Right atrium auricular region (tissue), 2 donors: ENCODE results near the gene TMEM235. TPM values are rescaled to one million over a fixed set of nuclear protein-coding genes. Genes with fewer than 3 reads are reported as not detected.

Experiments
- DNase-seq: peaks from one replicate; pipeline ENCODE4 v3.0.0-alpha.2; 2019; ENCODE audit warnings: low spot score
- H3K27ac ChIP-seq, 2 donors: fragments of 200-600 bp; sonication (generic); 1 replicate in 1 of 2; 2 replicates in 1 of 2; pipeline ENCODE4 v1.5.1; 2016 to 2019
- H3K27me3 ChIP-seq, 2 donors: fragments of 200-600 bp; sonication (generic); one replicate each; pipeline versions ENCODE4 v1.5.1 to v1.6.0; 2017 to 2019
- H3K36me3 ChIP-seq: fragments of 200-600 bp; sonication (generic); one replicate; pipeline ENCODE4 v1.5.1; 2016
- H3K4me1 ChIP-seq, 2 donors: fragments of 200-600 bp; sonication (generic); one replicate each; pipeline versions ENCODE4 v1.5.1 to v1.6.0; 2017 to 2019
- H3K4me3 ChIP-seq, 2 donors: fragments of 200-600 bp; sonication (generic); 1 replicate in 1 of 2; 2 replicates in 1 of 2; pipeline ENCODE4 v1.5.1; 2017 to 2019; ENCODE audit warnings: mild to moderate bottlenecking in 1 of 2, moderate library complexity in 1 of 2
- H3K9me3 ChIP-seq, 2 donors: fragments of 200-600 bp; sonication (generic); one replicate each; pipeline ENCODE4 v1.5.1; 2019
- CTCF ChIP-seq, 2 donors: fragments of 200-600 bp; sonication (generic); IDR thresholded peaks; one replicate each; pipeline ENCODE4 v1.5.1; 2019; ENCODE audit warnings: antibody characterized with exemption in 2 of 2
- total RNA-seq, 2 donors: library from RNA; depleted of rRNA; stranded (reverse); fragments of >200 nt; gene quantifications; one replicate each; pipeline ENCODE4 v1.1.0, GENCODE V29; 2016

Gene TMEM235
- total RNA-seq, 2 donors from 2014 or later = not detected

- Histone ChIP-seq H3K4me1 (no peaks in the 10 kb centered on the region), H3K4me3 (no peak overlapping the region), H3K27me3 (no peaks in the 10 kb centered on the region), H3K9me3 (no peaks in the 10 kb centered on the region), H3K36me3 (peaks cover 33% of the 10 kb centered on the region), H3K27ac (no peak overlapping the region)
- DNase-seq = no peak
- no peak for TF ChIP-seq CTCF (IDR thresholded peaks at IDR 0.05)
Observed at GRCh38 chr17:78200451-78200850, 31.0 kb upstream of the TMEM235 start.

- H3K27ac ChIP-seq = no peak overlapping the region
- no peaks in the 10 kb centered on the region for H3K27me3 ChIP-seq
- TF ChIP-seq CTCF (IDR thresholded peaks at IDR 0.05) = no peak
- no peak overlapping the region for H3K4me3 ChIP-seq
- DNase-seq = no peak
- H3K4me1 ChIP-seq = no peaks in the 10 kb centered on the region
- H3K36me3 ChIP-seq = peaks cover 21% of the 10 kb centered on the region
- H3K9me3 ChIP-seq = no peaks in the 10 kb centered on the region
Observed at GRCh38 chr17:78202666-78203065, 28.8 kb upstream of the TMEM235 start.

DNA sequence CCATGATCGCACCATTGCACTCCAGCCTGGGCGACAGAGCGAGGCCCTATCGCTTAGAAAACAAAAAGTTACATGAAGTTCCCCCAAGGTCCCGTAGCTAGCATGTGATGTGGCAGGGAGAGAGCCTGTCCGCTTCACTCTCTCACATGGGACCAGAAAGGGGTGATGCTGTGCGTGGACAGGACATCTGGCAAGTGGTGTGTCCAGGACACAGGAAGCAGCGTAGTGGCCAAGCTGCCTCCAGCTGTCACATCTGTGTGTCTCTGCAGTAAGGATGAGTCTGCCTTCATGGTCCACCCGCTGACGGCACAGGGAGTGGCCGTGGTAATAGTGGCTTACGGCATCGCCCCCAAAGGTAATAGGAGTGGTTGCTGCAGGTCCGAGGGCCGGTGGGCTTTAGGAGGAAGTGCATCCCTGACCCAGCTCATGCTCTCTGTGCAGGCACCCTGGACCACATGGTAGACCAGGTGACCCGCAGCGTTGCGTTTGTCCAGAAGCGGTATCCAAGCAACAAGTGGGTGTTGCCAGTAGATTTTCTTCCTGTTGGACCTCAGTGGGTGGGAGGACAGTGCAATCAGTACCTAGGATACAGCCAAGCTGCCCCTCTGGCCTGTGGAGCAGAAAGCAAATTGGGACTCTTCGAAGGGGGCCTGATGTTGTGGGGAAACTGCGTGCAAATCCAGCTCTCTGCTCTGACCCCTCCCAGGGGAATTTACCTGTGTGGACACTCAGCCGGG is 26.9 kb upstream of the TMEM235 start:
- Histone ChIP-seq H3K36me3 (peaks cover 13% of the 10 kb centered on the region), H3K27me3 (no peaks in the 10 kb centered on the region), H3K9me3 (no peaks in the 10 kb centered on the region), H3K4me3 (no peak overlapping the region), H3K27ac (no peak overlapping the region), H3K4me1 (no peaks in the 10 kb centered on the region)
- no peak for TF ChIP-seq CTCF (IDR thresholded peaks at IDR 0.05)
- DNase-seq = no peak

DNA sequence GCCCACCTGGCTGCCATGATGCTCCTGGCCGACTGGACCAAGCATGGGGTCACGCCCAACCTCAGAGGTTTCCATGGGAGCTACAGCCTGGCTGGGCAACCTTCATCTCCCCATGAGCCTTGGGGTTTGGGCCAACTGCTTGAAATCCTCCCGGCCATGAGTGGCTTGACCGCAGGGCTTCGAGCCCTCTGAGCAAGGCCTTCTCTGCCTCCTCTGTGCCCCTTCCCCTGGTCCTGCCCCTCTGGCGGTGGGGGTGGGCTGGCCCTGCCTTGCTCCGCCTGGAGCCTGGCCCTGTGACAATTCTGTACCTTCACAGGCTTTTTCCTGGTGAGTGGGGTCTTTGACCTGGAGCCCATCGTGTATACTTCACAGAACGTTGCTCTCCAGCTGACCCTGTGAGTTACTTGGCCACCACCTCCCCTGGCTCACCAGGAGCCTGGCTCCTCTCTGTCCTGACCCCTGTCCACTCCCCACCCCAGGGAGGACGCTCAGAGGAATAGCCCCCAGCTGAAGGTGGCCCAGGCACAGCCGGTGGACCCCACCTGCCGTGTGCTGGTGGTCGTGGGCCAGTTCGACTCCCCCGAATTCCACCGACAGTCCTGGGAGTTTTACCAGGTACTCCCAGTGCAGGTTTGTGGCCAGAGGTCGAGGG is 26.2 kb upstream of the TMEM235 start:
- Histone ChIP-seq H3K4me1 (no peaks in the 10 kb centered on the region), H3K4me3 (no peak overlapping the region), H3K36me3 (peaks cover 13% of the 10 kb centered on the region), H3K27ac (no peak overlapping the region), H3K27me3 (no peaks in the 10 kb centered on the region), H3K9me3 (no peaks in the 10 kb centered on the region)
- TF ChIP-seq CTCF (IDR thresholded peaks at IDR 0.05) = no peak
- DNase-seq = no peak

GRCh38 chr17:78206298-78206697 is 25.1 kb upstream of the TMEM235 start:
- no peak overlapping the region for H3K4me3 ChIP-seq
- no peaks in the 10 kb centered on the region for H3K9me3 ChIP-seq
- H3K27me3 ChIP-seq = no peaks in the 10 kb centered on the region
- H3K36me3 ChIP-seq = peaks cover 13% of the 10 kb centered on the region
- H3K4me1 ChIP-seq = no peaks in the 10 kb centered on the region
- no peak overlapping the region for H3K27ac ChIP-seq
- no peak for DNase-seq
- TF ChIP-seq CTCF (IDR thresholded peaks at IDR 0.05) = no peak
